Trophoblast cell (in vitro differentiated cells and primary cell): Measurements from ENCODE around the gene PRKCB.

Experiments used
- DNase-seq, 2 donors: peaks; one replicate each; pipeline ENCODE4 v3.0.0-alpha.2; 2016
- H2AFZ ChIP-seq: 2 replicates; pipeline ENCODE4 v1.6.1; 2013; ENCODE audit warnings: low read length, moderate library complexity, mild to moderate bottlenecking; ENCODE audit not compliant: insufficient read depth, poor library complexity
- H2AK5ac ChIP-seq: 2 replicates; pipeline ENCODE4 v1.6.1; 2013; ENCODE audit warnings: mild to moderate bottlenecking, low read length
- H2BK120ac ChIP-seq: 2 replicates; pipeline ENCODE4 v1.6.1; 2013; ENCODE audit warnings: low read length, mild to moderate bottlenecking, moderate library complexity; ENCODE audit not compliant: insufficient read depth, poor library complexity
- H2BK12ac ChIP-seq: 2 replicates; pipeline ENCODE4 v1.6.1; 2013; ENCODE audit warnings: mild to moderate bottlenecking, low read length, moderate library complexity
- H2BK5ac ChIP-seq: 2 replicates; pipeline ENCODE4 v1.6.1; 2013; ENCODE audit warnings: low read length, low read depth, moderate library complexity, mild to moderate bottlenecking; ENCODE audit not compliant: poor library complexity
- H3K14ac ChIP-seq: 2 replicates; pipeline ENCODE4 v1.6.1; 2013; ENCODE audit warnings: mild to moderate bottlenecking, low read length
- H3K18ac ChIP-seq: 2 replicates; pipeline ENCODE4 v1.6.1; 2013; ENCODE audit warnings: mild to moderate bottlenecking, low read length
- H3K23ac ChIP-seq: 2 replicates; pipeline ENCODE4 v1.6.1; 2013; ENCODE audit warnings: low read length
- H3K27ac ChIP-seq: 2 replicates; pipeline ENCODE4 v1.5.1; 2013; ENCODE audit warnings: low read depth, mild to moderate bottlenecking, inconsistent platforms, low read length, moderate library complexity
- H3K27me3 ChIP-seq: 2 replicates; pipeline ENCODE4 v1.6.1; 2013; ENCODE audit warnings: inconsistent platforms, mild to moderate bottlenecking, low read length, moderate library complexity; ENCODE audit not compliant: insufficient read depth
- H3K36me3 ChIP-seq, 2 experiments: 1 replicate in 1 of 2; 2 replicates in 1 of 2; pipeline ENCODE4 v1.6.1; 2013; ENCODE audit warnings: low read length in 2 of 2, mild to moderate bottlenecking in 2 of 2, moderate library complexity in 1 of 2; ENCODE audit not compliant: insufficient read depth in 2 of 2, control insufficient read depth in 1 of 2
- H3K4ac ChIP-seq: 2 replicates; pipeline ENCODE4 v1.6.1; 2013; ENCODE audit warnings: low read depth, mild to moderate bottlenecking, low read length, moderate library complexity
- H3K4me1 ChIP-seq, 2 experiments: 1 replicate in 1 of 2; 2 replicates in 1 of 2; pipeline ENCODE4 v1.6.1; 2013; ENCODE audit warnings: low read length in 2 of 2, mild to moderate bottlenecking in 2 of 2, moderate library complexity in 1 of 2; ENCODE audit not compliant: insufficient read depth in 2 of 2, control insufficient read depth in 1 of 2
- H3K4me2 ChIP-seq: 2 replicates; pipeline ENCODE4 v1.6.1; 2013; ENCODE audit warnings: inconsistent platforms, mild to moderate bottlenecking, low read length, moderate library complexity
- H3K4me3 ChIP-seq: 2 replicates; pipeline ENCODE4 v1.5.1; 2013; ENCODE audit warnings: mild to moderate bottlenecking, low read depth, low read length, inconsistent platforms
- H3K79me1 ChIP-seq: one replicate; pipeline ENCODE4 v1.6.1; 2013; ENCODE audit warnings: low read length
- H3K79me2 ChIP-seq: 2 replicates; pipeline ENCODE4 v1.6.1; 2013; ENCODE audit warnings: low read length, mild to moderate bottlenecking; ENCODE audit not compliant: control insufficient read depth, insufficient read depth, poor library complexity
- H3K9ac ChIP-seq: 2 replicates; pipeline ENCODE4 v1.6.1; 2013; ENCODE audit warnings: mild to moderate bottlenecking, low read length
- H3K9me3 ChIP-seq: 2 replicates; pipeline ENCODE4 v1.6.1; 2013; ENCODE audit warnings: low read depth, mild to moderate bottlenecking, control low read depth, inconsistent platforms, low read length; ENCODE audit not compliant: insufficient read depth
- H4K12ac ChIP-seq: 2 replicates; pipeline ENCODE4 v1.6.1; 2013; ENCODE audit warnings: low read depth, mild to moderate bottlenecking, low read length, moderate library complexity
- H4K8ac ChIP-seq: 2 replicates; pipeline ENCODE4 v1.6.1; 2013; ENCODE audit warnings: low read depth, mild to moderate bottlenecking, low read length, moderate library complexity
- H4K91ac ChIP-seq: one replicate; pipeline ENCODE4 v1.6.1; 2013; ENCODE audit warnings: low read depth, mild to moderate bottlenecking, low read length, moderate library complexity
- WGBS: extraction: QIAGEN DNeasy Blood & Tissue Kit; methylation state at CpG from one replicate; pipeline ENCODE4 v1.1.7; 2013; ENCODE audit warnings: missing lambda C conversion rate; ENCODE audit not compliant: insufficient read length, insufficient coverage; ENCODE audit errors: extremely low coverage; 5-methylcytosine and 5-hydroxymethylcytosine counted together

The PRKCB gene

DNA sequence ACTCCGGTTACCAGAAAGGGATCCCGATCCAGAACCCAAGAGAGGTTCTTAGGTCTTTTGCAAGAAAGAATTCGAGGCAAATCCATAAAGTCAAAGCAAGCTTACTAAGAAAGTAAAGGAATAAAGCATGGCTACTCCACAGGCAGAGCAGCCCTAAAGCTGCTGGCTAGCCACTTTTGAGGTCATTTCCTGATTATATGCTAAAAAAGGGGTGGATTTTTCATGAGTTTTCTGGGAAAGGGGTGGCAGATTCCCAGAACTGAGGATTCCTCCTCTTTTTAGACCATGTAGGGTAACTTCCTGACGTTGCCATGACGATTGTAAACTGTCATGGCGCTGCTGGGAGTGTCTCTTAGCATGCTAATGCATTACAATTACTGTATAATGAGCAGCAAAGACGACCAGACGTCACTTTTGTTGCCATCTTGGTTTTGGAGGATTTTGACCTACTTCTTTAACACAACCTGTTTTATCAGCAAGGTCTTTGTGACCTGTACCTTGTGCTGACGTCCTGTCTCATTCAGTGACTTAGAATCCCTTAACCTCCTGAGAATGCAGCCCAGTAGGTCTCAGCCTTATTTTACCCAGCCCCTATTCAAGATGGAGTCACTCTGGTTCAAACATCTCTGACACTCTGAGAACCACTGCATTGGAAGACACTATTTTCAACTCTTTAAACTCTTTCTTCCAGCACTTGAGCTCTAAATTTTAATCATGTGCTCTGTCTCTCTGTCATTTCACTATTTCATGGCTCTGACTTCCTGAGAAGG is 216.7 kb downstream of the PRKCB start:
- Histone ChIP-seq H3K4me3 (no peak overlapping the region), H4K8ac (no peak overlapping the region), H3K23ac (no peak overlapping the region), H3K27ac (no peak overlapping the region), H3K79me1 (no peaks in the 10 kb centered on the region), H3K18ac (no peak overlapping the region), H2BK12ac (no peak overlapping the region), H2BK120ac (no peak overlapping the region), H3K27me3 (no peaks in the 10 kb centered on the region), H2BK5ac (no peak overlapping the region), H3K9me3 (no peaks in the 10 kb centered on the region), H3K4me2 (no peak overlapping the region), H4K12ac (no peak overlapping the region), H3K9ac (no peak overlapping the region), H2AK5ac (no peak overlapping the region), H3K79me2 (no peaks in the 10 kb centered on the region), H3K14ac (no peak overlapping the region), H4K91ac (no peak overlapping the region), H3K4ac (no peak overlapping the region), H2AFZ (no peak overlapping the region), H3K36me3 (no peaks in the 10 kb centered on the region), H3K4me1 (no peaks in the 10 kb centered on the region)
- WGBS: no CpG with 5 or more reads among the region's 9 CpGs
- no peak for DNase-seq

DNA sequence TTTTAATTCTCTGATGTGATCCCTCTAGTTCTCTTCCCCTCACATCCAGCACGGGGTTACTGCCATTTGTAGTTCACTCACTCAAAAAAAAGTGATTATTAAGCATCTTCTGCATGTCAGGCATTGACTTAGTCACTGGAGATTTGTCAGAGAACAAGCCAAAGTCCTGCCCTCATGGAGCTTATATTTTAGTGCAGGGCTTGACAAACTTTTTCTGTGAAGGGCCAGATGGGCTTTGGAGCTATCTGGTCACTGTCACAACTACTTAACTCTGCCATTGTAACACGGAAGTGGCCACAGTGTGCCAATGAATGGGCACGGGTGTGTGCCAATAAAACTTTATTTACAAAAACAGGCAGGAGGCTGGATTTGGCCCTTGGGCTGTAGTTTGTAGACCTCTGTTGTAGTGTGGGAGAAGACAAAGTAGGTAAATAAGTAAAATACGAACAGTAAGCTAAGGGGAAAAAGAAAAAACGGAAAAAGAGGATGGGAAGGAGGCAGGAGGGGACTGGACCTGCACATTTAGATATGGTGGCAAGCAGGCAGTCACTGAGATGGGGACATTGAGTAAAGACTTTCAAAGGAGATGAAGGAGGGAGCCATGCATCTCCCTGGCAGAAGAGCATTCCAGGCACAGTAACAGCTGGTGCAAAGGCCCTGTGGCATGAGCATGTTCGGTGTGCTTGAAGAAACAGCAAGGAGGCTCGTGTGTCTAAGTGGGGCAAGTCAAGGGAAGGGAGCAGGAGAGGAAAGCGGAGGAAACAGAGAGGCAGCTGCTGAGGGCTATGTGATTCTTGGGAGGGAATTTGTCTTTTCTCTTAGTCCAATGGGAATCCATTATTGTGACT is 217.5 kb downstream of the PRKCB start:
- no CpG with 5 or more reads among the region's 8 CpGs for WGBS
- Histone ChIP-seq H4K12ac (no peak overlapping the region), H4K91ac (no peak overlapping the region), H3K79me1 (no peaks in the 10 kb centered on the region), H3K9me3 (no peaks in the 10 kb centered on the region), H3K79me2 (no peaks in the 10 kb centered on the region), H3K23ac (no peak overlapping the region), H3K27ac (no peak overlapping the region), H2AK5ac (no peak overlapping the region), H3K4me3 (no peak overlapping the region), H2BK5ac (no peak overlapping the region), H3K4ac (no peak overlapping the region), H2AFZ (no peak overlapping the region), H3K4me2 (no peak overlapping the region), H3K14ac (no peak overlapping the region), H2BK120ac (no peak overlapping the region), H3K9ac (no peak overlapping the region), H3K4me1 (no peaks in the 10 kb centered on the region), H4K8ac (no peak overlapping the region), H3K18ac (no peak overlapping the region), H3K36me3 (no peaks in the 10 kb centered on the region), H2BK12ac (no peak overlapping the region), H3K27me3 (no peaks in the 10 kb centered on the region)
- DNase-seq: no peak

DNA sequence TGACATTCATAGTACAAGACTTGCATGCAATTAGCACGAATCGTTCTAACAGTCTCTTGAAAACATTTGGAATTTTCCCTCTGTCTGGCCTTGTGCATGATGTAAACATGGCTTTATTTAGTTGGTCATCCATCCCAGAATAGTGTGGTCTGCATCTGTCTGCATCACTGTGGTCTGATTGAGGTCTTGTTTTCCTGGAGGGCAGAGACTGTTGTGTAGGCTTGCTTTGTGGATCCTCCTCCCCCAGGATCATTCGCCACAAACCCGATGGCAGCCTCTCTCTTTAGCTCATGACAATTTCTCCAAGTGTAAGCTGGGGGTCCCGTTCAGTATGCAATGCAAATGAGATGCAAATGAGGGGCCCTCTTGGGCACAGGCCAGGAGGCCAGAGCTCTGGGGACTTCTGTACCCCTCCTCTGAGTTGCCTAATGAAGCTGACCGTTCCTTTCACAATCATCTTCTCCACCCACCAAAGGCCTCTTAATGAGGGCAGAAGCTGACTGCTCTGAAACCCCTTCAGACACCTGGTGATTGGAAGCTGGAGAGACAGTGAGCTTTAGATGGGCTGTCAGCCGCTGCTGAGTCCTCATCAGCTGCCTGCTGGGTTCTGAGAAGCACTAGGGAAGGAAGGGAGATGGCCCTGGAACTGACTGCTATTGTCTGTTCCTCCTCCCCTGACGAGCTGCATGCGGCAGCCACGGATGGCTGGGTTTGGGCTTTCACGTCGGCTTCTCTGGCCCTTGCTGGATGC is 219.1 kb downstream of the PRKCB start:
- H4K8ac ChIP-seq: no peak overlapping the region
- H3K14ac ChIP-seq: no peak overlapping the region
- no peak overlapping the region for H2AFZ ChIP-seq

DNA sequence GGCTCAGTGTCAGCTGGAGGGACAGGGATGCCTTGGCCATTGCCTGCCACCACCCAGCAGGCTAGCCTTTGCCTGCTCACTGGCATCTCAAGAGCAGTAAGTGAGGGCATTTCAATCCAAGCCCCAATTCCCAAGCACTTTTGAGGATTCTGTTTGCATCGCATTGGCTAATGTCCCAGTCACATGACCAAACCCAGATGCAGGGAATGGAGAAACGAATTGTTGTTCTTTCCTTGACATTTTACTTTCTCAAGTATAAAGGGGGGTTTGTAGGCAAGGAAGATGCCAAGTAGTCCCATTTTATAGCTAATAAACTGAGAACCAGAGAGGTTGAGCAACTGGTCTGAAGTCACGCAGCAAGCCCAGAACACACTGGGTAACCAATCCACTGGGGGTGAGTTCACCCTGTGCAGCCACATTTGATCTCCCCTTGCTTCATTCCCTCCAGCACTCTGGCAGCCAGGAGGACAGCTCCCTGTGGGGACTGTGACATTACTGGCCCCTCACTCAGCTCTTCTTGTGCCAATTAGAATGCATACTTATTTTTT is 226.6 kb downstream of the PRKCB start:
- Histone ChIP-seq H3K14ac (no peak overlapping the region), H2BK5ac (no peak overlapping the region), H3K9me3 (no peaks in the 10 kb centered on the region), H3K9ac (no peak overlapping the region), H3K4me1 (no peaks in the 10 kb centered on the region), H3K18ac (no peak overlapping the region), H3K4ac (no peak overlapping the region), H3K27me3 (no peaks in the 10 kb centered on the region), H3K4me2 (no peak overlapping the region), H3K79me2 (no peaks in the 10 kb centered on the region), H2BK120ac (no peak overlapping the region), H3K36me3 (no peaks in the 10 kb centered on the region), H2BK12ac (no peak overlapping the region), H2AFZ (no peak overlapping the region), H4K91ac (no peak overlapping the region), H3K23ac (no peak overlapping the region), H4K12ac (no peak overlapping the region), H3K4me3 (no peak overlapping the region), H3K27ac (no peak overlapping the region), H3K79me1 (no peaks in the 10 kb centered on the region), H4K8ac (no peak overlapping the region), H2AK5ac (no peak overlapping the region)
- DNase-seq: no peak
- WGBS: no CpG with 5 or more reads among the region's 3 CpGs

More for the DNA sequence above, 219.1 kb downstream of the PRKCB start:
- H3K4me3 ChIP-seq: no peak overlapping the region
- H3K4ac ChIP-seq: no peak overlapping the region
- no peaks in the 10 kb centered on the region for H3K27me3 ChIP-seq
- H3K4me1 ChIP-seq: no peaks in the 10 kb centered on the region
- no peaks in the 10 kb centered on the region for H3K79me2 ChIP-seq
- H3K4me2 ChIP-seq: no peak overlapping the region
- H3K9ac ChIP-seq: no peak overlapping the region
- H4K91ac ChIP-seq: no peak overlapping the region
- DNase-seq: no peak
- H3K36me3 ChIP-seq: no peaks in the 10 kb centered on the region
- WGBS: no CpG with 5 or more reads among the region's 12 CpGs
- no peak overlapping the region for H2BK5ac ChIP-seq
- H2BK12ac ChIP-seq: no peak overlapping the region
- no peak overlapping the region for H2AK5ac ChIP-seq
- H3K79me1 ChIP-seq: no peaks in the 10 kb centered on the region
- no peak overlapping the region for H2BK120ac ChIP-seq
- H4K12ac ChIP-seq: no peak overlapping the region
- no peak overlapping the region for H3K23ac ChIP-seq
- no peak overlapping the region for H3K18ac ChIP-seq
- H3K9me3 ChIP-seq: no peaks in the 10 kb centered on the region
- H3K27ac ChIP-seq: no peak overlapping the region
